WTC11 (cell line): ENCODE data around the gene MAMSTR. TPM values are rescaled to one million over a fixed set of nuclear protein-coding genes. Genes with fewer than 3 reads are reported as not detected.
A peak's percentile ranks its signal among the peaks of the same experiment; 100 is the strongest.

Experiments
- ATAC-seq: fragments of 200-7000 bp; cut with Tn5 transposase; 2 replicates; pipeline ENCODE4 v1.10.0; 2021; ENCODE audit warnings: mild to moderate bottlenecking, moderate library complexity
- CTCF ChIA-PET: fragments of 300-600 bp; sonication (Branson Sonifier 250); formaldehyde crosslinking; loops from one replicate; lab custom pipeline; 2021; ENCODE audit warnings: antibody characterized with exemption; lab: Charles Lee
- POLR2A ChIA-PET: fragments of 350-600 bp; sonication (Branson Sonifier 250); formaldehyde crosslinking; loops from one replicate; lab custom pipeline; 2021; ENCODE audit warnings: antibody characterized with exemption; lab: Charles Lee
- DNase-seq: peaks from one replicate; pipeline ENCODE4 v3.0.0; 2021; ENCODE audit warnings: low spot score
- H3K27ac Mint-ChIP-seq: 2 replicates; pipeline ENCODE4 v1.8.0; 2021; ENCODE audit warnings: mixed read lengths
- H3K27me3 Mint-ChIP-seq: 2 replicates; pipeline ENCODE4 v1.8.0; 2021; ENCODE audit warnings: low read depth, mild to moderate bottlenecking, moderate library complexity, mixed read lengths
- H3K36me3 Mint-ChIP-seq: 2 replicates; pipeline ENCODE4 v1.8.0; 2021; ENCODE audit warnings: mixed read lengths
- H3K4me1 Mint-ChIP-seq: 2 replicates; pipeline ENCODE4 v1.8.0; 2022; ENCODE audit warnings: mixed read lengths
- H3K4me3 Mint-ChIP-seq: 2 replicates; pipeline ENCODE4 v1.8.0; 2021; ENCODE audit warnings: mild to moderate bottlenecking, moderate library complexity, mixed read lengths
- H3K9me3 Mint-ChIP-seq: 2 replicates; pipeline ENCODE4 v1.8.0; 2021; ENCODE audit warnings: mixed read lengths
- CREB1 ChIP-seq: sonication (generic); formaldehyde crosslinking; IDR thresholded peaks from 2 replicates; pipeline ENCODE4 v1.8.0; 2023; ENCODE audit warnings: mild to moderate bottlenecking, missing genetic modification reagents
- E2F5 ChIP-seq: sonication (generic); formaldehyde crosslinking; IDR thresholded peaks from 2 replicates; pipeline ENCODE4 v1.8.1; 2022; ENCODE audit warnings: mild to moderate bottlenecking, moderate library complexity, missing genetic modification reagents
- ELF4 ChIP-seq: sonication (generic); formaldehyde crosslinking; IDR thresholded peaks from 2 replicates; pipeline ENCODE4 v1.8.1; 2022; ENCODE audit warnings: low read depth, mild to moderate bottlenecking, moderate library complexity, missing genetic modification reagents
- FOXP1 ChIP-seq: sonication (generic); formaldehyde crosslinking; IDR thresholded peaks from 2 replicates; pipeline ENCODE4 v1.8.0; 2022; ENCODE audit warnings: missing genetic modification reagents, mild to moderate bottlenecking, moderate library complexity, borderline replicate concordance
- GABPB1 ChIP-seq: sonication (generic); formaldehyde crosslinking; IDR thresholded peaks from 2 replicates; pipeline ENCODE4 v1.8.1; 2023; ENCODE audit warnings: mild to moderate bottlenecking, missing genetic modification reagents
- IRF1 ChIP-seq: sonication (generic); formaldehyde crosslinking; IDR thresholded peaks from 2 replicates; pipeline ENCODE4 v1.8.0; 2023; ENCODE audit warnings: missing genetic modification reagents
- NR2C2 ChIP-seq: sonication (generic); formaldehyde crosslinking; IDR thresholded peaks from 2 replicates; pipeline ENCODE4 v1.8.0; 2022; ENCODE audit warnings: mild to moderate bottlenecking, missing genetic modification reagents
- PREB ChIP-seq: sonication (generic); formaldehyde crosslinking; IDR thresholded peaks from 2 replicates; pipeline ENCODE4 v1.8.1; 2022; ENCODE audit warnings: mild to moderate bottlenecking, missing genetic modification reagents, moderate library complexity, borderline replicate concordance
- PRRX2 ChIP-seq: fragments of 250-450 bp; sonication (Bioruptor Pico); IDR thresholded peaks from 2 replicates; pipeline ENCODE4 v1.8.0; 2021; ENCODE audit warnings: mild to moderate bottlenecking
- RELA ChIP-seq: sonication (generic); formaldehyde crosslinking; IDR thresholded peaks from 2 replicates; pipeline ENCODE4 v1.8.1; 2022; ENCODE audit warnings: missing genetic modification reagents, mild to moderate bottlenecking, borderline replicate concordance
- SOX15 ChIP-seq: fragments of 250-450 bp; sonication (Bioruptor Pico); IDR thresholded peaks from 2 replicates; pipeline ENCODE4 v1.9.0; 2021; ENCODE audit warnings: mild to moderate bottlenecking
- SP1 ChIP-seq: sonication (generic); formaldehyde crosslinking; conservative IDR thresholded peaks from 2 replicates; pipeline ENCODE4 v1.8.1; 2022; ENCODE audit warnings: missing genetic modification reagents
- TEAD1 ChIP-seq: sonication (generic); formaldehyde crosslinking; IDR thresholded peaks from 2 replicates; pipeline ENCODE4 v1.8.0; 2022; ENCODE audit warnings: mild to moderate bottlenecking, missing genetic modification reagents
- TEAD4 ChIP-seq: sonication (generic); formaldehyde crosslinking; IDR thresholded peaks from 2 replicates; pipeline ENCODE4 v1.8.0; 2022; ENCODE audit warnings: mild to moderate bottlenecking, missing genetic modification reagents
- TP53 ChIP-seq: sonication (generic); formaldehyde crosslinking; IDR thresholded peaks from 2 replicates; pipeline ENCODE4 v1.8.1; 2023; ENCODE audit warnings: mild to moderate bottlenecking, missing genetic modification reagents
- USF2 ChIP-seq: sonication (generic); formaldehyde crosslinking; IDR thresholded peaks from 2 replicates; pipeline ENCODE4 v1.8.1; 2023; ENCODE audit warnings: mild to moderate bottlenecking, missing genetic modification reagents, moderate library complexity
- ZNF219 ChIP-seq: sonication (generic); formaldehyde crosslinking; IDR thresholded peaks from 2 replicates; pipeline ENCODE4 v1.8.0; 2023; ENCODE audit warnings: missing genetic modification reagents, mild to moderate bottlenecking, borderline replicate concordance
- ZNF416 ChIP-seq: fragments of 250-450 bp; sonication (Bioruptor Pico); IDR thresholded peaks from 2 replicates; pipeline ENCODE4 v1.9.0; 2021; ENCODE audit warnings: mild to moderate bottlenecking, inconsistent platforms
- total RNA-seq: library from RNA; stranded (reverse); gene quantifications from 3 replicates; pipeline ENCODE4 v1.2.3, GENCODE V29; 2021
- TF ChIP-seq, protein P1 (sequence below): sonication (generic); formaldehyde crosslinking; IDR thresholded peaks from 2 replicates; pipeline ENCODE4 v1.8.1; 2023; ENCODE audit warnings: mild to moderate bottlenecking, missing genetic modification reagents, moderate library complexity
- TF ChIP-seq, protein P2 (sequence below): fragments of 250-450 bp; sonication (Bioruptor Pico); conservative IDR thresholded peaks from 2 replicates; pipeline ENCODE4 v1.9.0; 2021; ENCODE audit warnings: mild to moderate bottlenecking
- TF ChIP-seq, protein P3 (sequence below): sonication (generic); formaldehyde crosslinking; conservative IDR thresholded peaks from 2 replicates; pipeline ENCODE4 v1.8.1; 2023; ENCODE audit warnings: mild to moderate bottlenecking, low read depth, missing genetic modification reagents, moderate library complexity
- TF ChIP-seq, protein P4 (sequence below): sonication (generic); formaldehyde crosslinking; IDR thresholded peaks from 2 replicates; pipeline ENCODE4 v1.8.1; 2022; ENCODE audit warnings: low read depth, mild to moderate bottlenecking, moderate library complexity, missing genetic modification reagents, borderline replicate concordance

The MAMSTR gene
- total RNA-seq, 1 experiment from 2014 or later = 1.4 TPM

GRCh38 chr19:48750771-48751504, 31.4 kb upstream of the MAMSTR start:
- H3K36me3 Mint-ChIP-seq = peaks cover 18% of the 10 kb centered on the region; the same call in 1 of the 2 replicates
- DNase-seq (no peak), ATAC-seq (no peak)
- H3K27me3 Mint-ChIP-seq = peaks cover 12% of the 10 kb centered on the region
- H3K9me3 Mint-ChIP-seq = no peaks in the 10 kb centered on the region
- H3K4me1 Mint-ChIP-seq = peaks cover 49% of the 10 kb centered on the region
- ChIA-PET CTCF (interaction anchor here (0.6 to 1.2 kb wide), 4 partner anchors 12 to 130 kb away, joined by 3 read pairs; partner anchors contain the start of gene CA11), POLR2A (interaction anchor here (0.6 to 1.7 kb wide), 2 partner anchors 12 to 43 kb away, joined by 3 to 4 read pairs; no protein-coding TSS in a partner anchor)
- H3K27ac Mint-ChIP-seq = peak overlapping the region; percentile 91
- peak overlapping the region; percentile 95 for H3K4me3 Mint-ChIP-seq
- TF ChIP-seq RELA = no peak
- TF ChIP-seq PREB (CRISPR knock-in tag) = no peak
- no peak for TF ChIP-seq E2F5 (CRISPR knock-in tag)
- TF ChIP-seq NR2C2 (CRISPR knock-in tag) = no peak
- no peak for TF ChIP-seq ZNF219 (CRISPR knock-in tag)
- TF ChIP-seq ELF4 (CRISPR knock-in tag) = no peak
- TF ChIP-seq, protein P1, sequence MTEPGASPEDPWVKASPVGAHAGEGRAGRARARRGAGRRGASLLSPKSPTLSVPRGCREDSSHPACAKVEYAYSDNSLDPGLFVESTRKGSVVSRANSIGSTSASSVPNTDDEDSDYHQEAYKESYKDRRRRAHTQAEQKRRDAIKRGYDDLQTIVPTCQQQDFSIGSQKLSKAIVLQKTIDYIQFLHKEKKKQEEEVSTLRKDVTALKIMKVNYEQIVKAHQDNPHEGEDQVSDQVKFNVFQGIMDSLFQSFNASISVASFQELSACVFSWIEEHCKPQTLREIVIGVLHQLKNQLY = no peak
- TF ChIP-seq PRRX2 (CRISPR knock-in tag) = no peak
- no peak for TF ChIP-seq GABPB1

GRCh38 chr19:48750351-48750750, 30.8 kb upstream of the MAMSTR start:
- no peaks in the 10 kb centered on the region for H3K9me3 Mint-ChIP-seq
- peak overlapping the region; percentile 95 for H3K4me3 Mint-ChIP-seq
- ChIA-PET POLR2A (interaction anchor here (0.6 kb wide), 1 partner anchor 44 kb away, joined by 3 read pairs; no protein-coding TSS in a partner anchor), CTCF (interaction anchor here (0.8 kb wide), 1 partner anchor 11 kb away, joined by 3 read pairs; no protein-coding TSS in a partner anchor)
- H3K27ac Mint-ChIP-seq = no peak overlapping the region
- H3K36me3 Mint-ChIP-seq = peaks cover 18% of the 10 kb centered on the region; the same call in 1 of the 2 replicates
- peaks cover 49% of the 10 kb centered on the region for H3K4me1 Mint-ChIP-seq
- DNase-seq (no peak), ATAC-seq (no peak)
- peaks cover 14% of the 10 kb centered on the region for H3K27me3 Mint-ChIP-seq
- TF ChIP-seq SOX15 (CRISPR knock-in tag) = no peak
- no peak for TF ChIP-seq IRF1 (CRISPR knock-in tag)
- TF ChIP-seq, protein P2, sequence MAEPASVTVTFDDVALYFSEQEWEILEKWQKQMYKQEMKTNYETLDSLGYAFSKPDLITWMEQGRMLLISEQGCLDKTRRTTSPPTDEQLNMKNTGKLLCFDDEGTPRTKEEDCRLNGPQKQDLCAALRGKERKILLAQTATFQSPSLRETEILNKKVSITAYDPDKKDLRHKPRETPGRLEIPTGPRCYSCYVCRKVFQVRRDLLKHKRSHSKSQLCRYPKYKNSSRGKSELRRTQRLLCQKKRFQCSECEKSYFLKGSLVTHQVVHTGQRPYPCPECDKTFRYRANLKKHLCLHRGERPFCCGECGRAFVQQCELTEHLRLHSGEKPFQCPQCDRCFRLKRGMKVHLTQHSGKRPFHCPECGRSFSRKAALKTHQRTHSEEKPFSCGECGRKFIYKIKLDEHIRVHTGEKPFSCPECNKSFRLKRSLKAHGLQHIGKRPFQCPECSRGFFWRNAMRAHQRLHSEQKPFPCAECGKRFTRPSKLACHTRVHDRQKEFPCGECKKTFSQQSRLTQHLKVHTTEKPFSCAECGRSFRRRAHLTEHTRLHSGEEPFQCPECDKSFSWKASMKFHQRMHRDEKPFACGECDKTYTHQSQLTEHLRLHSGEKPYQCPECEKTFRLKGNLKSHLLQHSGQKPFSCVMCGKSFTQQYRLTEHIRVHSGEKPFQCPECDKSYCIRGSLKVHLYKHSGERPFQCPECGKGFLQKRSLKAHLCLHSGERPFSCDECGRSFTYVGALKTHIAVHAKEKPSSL = no peak
- TF ChIP-seq FOXP1 (CRISPR knock-in tag) = no peak
- TF ChIP-seq TEAD1 (CRISPR knock-in tag) = no peak
- TF ChIP-seq, protein P3, sequence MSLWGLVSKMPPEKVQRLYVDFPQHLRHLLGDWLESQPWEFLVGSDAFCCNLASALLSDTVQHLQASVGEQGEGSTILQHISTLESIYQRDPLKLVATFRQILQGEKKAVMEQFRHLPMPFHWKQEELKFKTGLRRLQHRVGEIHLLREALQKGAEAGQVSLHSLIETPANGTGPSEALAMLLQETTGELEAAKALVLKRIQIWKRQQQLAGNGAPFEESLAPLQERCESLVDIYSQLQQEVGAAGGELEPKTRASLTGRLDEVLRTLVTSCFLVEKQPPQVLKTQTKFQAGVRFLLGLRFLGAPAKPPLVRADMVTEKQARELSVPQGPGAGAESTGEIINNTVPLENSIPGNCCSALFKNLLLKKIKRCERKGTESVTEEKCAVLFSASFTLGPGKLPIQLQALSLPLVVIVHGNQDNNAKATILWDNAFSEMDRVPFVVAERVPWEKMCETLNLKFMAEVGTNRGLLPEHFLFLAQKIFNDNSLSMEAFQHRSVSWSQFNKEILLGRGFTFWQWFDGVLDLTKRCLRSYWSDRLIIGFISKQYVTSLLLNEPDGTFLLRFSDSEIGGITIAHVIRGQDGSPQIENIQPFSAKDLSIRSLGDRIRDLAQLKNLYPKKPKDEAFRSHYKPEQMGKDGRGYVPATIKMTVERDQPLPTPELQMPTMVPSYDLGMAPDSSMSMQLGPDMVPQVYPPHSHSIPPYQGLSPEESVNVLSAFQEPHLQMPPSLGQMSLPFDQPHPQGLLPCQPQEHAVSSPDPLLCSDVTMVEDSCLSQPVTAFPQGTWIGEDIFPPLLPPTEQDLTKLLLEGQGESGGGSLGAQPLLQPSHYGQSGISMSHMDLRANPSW = no peak
- no peak for TF ChIP-seq TP53 (CRISPR knock-in tag)
- TF ChIP-seq TEAD4 (CRISPR knock-in tag) = no peak
- TF ChIP-seq CREB1 = no peak
- TF ChIP-seq, protein P4, sequence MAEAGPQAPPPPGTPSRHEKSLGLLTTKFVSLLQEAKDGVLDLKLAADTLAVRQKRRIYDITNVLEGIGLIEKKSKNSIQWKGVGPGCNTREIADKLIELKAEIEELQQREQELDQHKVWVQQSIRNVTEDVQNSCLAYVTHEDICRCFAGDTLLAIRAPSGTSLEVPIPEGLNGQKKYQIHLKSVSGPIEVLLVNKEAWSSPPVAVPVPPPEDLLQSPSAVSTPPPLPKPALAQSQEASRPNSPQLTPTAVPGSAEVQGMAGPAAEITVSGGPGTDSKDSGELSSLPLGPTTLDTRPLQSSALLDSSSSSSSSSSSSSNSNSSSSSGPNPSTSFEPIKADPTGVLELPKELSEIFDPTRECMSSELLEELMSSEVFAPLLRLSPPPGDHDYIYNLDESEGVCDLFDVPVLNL (CRISPR knock-in tag) = no peak
- no peak for TF ChIP-seq PRRX2 (CRISPR knock-in tag)
- no peak for TF ChIP-seq USF2
- TF ChIP-seq SP1 (CRISPR knock-in tag) = no peak
- no peak for TF ChIP-seq ZNF416
